H1 (cell line): Measurements from ENCODE around the gene IMPDH1. TPM values are rescaled to one million over a fixed set of nuclear protein-coding genes. Genes with fewer than 3 reads are reported as not detected.

Experiments
- ASH2L ChIP-seq: fragments of 200-600, 300-600 bp; sonication (generic); IDR thresholded peaks from one replicate; pipeline ENCODE4 v1.7.1; 2017; ENCODE audit warnings: low read length
- ATF3 ChIP-seq: IDR thresholded peaks from 2 replicates; pipeline ENCODE4 v1.6.1; 2011; ENCODE audit warnings: low read depth, mild to moderate bottlenecking, low read length; ENCODE audit not compliant: insufficient read depth
- CBX5 ChIP-seq: fragments of 300-800, 300-1000 bp; sonication (generic); IDR thresholded peaks from 2 replicates; pipeline ENCODE4 v1.7.1; 2016; ENCODE audit warnings: antibody characterized with exemption, low read length, low read depth
- CBX8 ChIP-seq: fragments of 300-800, 300-1000 bp; sonication (generic); IDR thresholded peaks from 2 replicates; pipeline ENCODE4 v1.7.1; 2016; ENCODE audit warnings: low read depth, low read length, borderline replicate concordance
- CEBPB ChIP-seq: IDR thresholded peaks from 2 replicates; pipeline ENCODE4 v1.6.1; 2012; ENCODE audit warnings: low read depth, low read length
- EGR1 ChIP-seq: IDR thresholded peaks from 2 replicates; pipeline ENCODE4 v1.6.1; 2011; ENCODE audit warnings: low read depth, low read length, borderline replicate concordance
- FOSL1 ChIP-seq: IDR thresholded peaks from 2 replicates; pipeline ENCODE4 v1.6.1; 2011; ENCODE audit warnings: mild to moderate bottlenecking, low read depth, low read length, moderate library complexity; ENCODE audit not compliant: insufficient read depth
- GTF2F1 ChIP-seq: IDR thresholded peaks from 2 replicates; pipeline ENCODE4 v1.6.1; 2012; ENCODE audit warnings: low read depth, low read length, improper control_type of control experiment, borderline replicate concordance
- HDAC2 ChIP-seq, 2 experiments: fragments of 300-600 bp in 1 of 2; sonication (generic) in 1 of 2; IDR thresholded peaks; 2 replicates each; pipeline ENCODE4 v1.6.1; 2011 to 2012; ENCODE audit warnings: low read depth in 2 of 2, low read length in 2 of 2, mild to moderate bottlenecking in 2 of 2, moderate library complexity in 2 of 2, borderline replicate concordance in 1 of 2, inconsistent platforms in 1 of 2
- HDAC6 ChIP-seq: IDR thresholded peaks from one replicate; pipeline ENCODE4 v1.7.1; 2012; ENCODE audit warnings: low read depth, mild to moderate bottlenecking, inconsistent platforms, low read length, moderate library complexity
- KDM4A ChIP-seq: IDR thresholded peaks from one replicate; pipeline ENCODE4 v1.7.1; 2012; ENCODE audit warnings: low read depth, mild to moderate bottlenecking, moderate library complexity, low read length, inconsistent platforms; ENCODE audit not compliant: severe bottlenecking
- MAX ChIP-seq: IDR thresholded peaks from 2 replicates; pipeline ENCODE4 v1.6.1; 2012; ENCODE audit warnings: inconsistent platforms
- PHF8 ChIP-seq: fragments of 200-600 bp; sonication (generic); conservative IDR thresholded peaks from 2 replicates; pipeline ENCODE4 v1.7.1; 2012; ENCODE audit warnings: low read depth, mild to moderate bottlenecking, inconsistent platforms, low read length, moderate library complexity
- POLR2A ChIP-seq, 2 experiments: IDR thresholded peaks; 1 replicate in 1 of 2; 2 replicates in 1 of 2; pipeline ENCODE4 v1.6.1; 2011; ENCODE audit warnings: low read depth in 2 of 2, low read length in 2 of 2, mild to moderate bottlenecking in 2 of 2; ENCODE audit errors: control extremely low read depth in 1 of 2
- POLR2AphosphoS5 ChIP-seq: IDR thresholded peaks from 2 replicates; pipeline ENCODE4 v1.6.1; 2011; ENCODE audit warnings: low read depth, low read length
- RXRA ChIP-seq: IDR thresholded peaks from 2 replicates; pipeline ENCODE4 v1.6.1; 2011; ENCODE audit warnings: low read depth, mild to moderate bottlenecking, low read length, moderate library complexity; ENCODE audit not compliant: insufficient read depth
- SIX5 ChIP-seq: IDR thresholded peaks from 2 replicates; pipeline ENCODE4 v1.6.1; 2011; ENCODE audit warnings: mild to moderate bottlenecking, low read depth, low read length
- SRF ChIP-seq: IDR thresholded peaks from 2 replicates; pipeline ENCODE4 v1.6.1; 2011; ENCODE audit warnings: mild to moderate bottlenecking, low read depth, low read length, moderate library complexity
- TAF1 ChIP-seq: IDR thresholded peaks from 2 replicates; pipeline ENCODE4 v1.6.1; 2011; ENCODE audit warnings: mild to moderate bottlenecking, low read depth, low read length
- TAF7 ChIP-seq: optimal IDR thresholded peaks from 2 replicates; pipeline ENCODE3; 2011; ENCODE audit warnings: low read depth, mild to moderate bottlenecking, inconsistent platforms, low read length, moderate library complexity, borderline replicate concordance
- polyA plus RNA-seq, 7 experiments: library from polyadenylated mRNA; depleted of rRNA in 3 of 7; stranded (reverse) in 5 of 7; unstranded in 2 of 7; fragments of >200 nt in 5 of 7; fragments of 200-250 nt in 2 of 7; gene quantifications; 1 replicate in 5 of 7; 2 replicates in 1 of 7; 4 replicates in 1 of 7; pipeline versions ENCODE4 v1.2.1 to v1.2.3, GENCODE V29; 2011 to 2013; ENCODE audit warnings: missing spikeins in 2 of 7, mixed read lengths in 2 of 7
- total RNA-seq: library from RNA; stranded (reverse); fragmentation: NEBNext Ultra II Directional; extraction: Animal tissue kit (Norgen Biotek cat#: 25700); gene quantifications from 2 replicates; pipeline ENCODE4 v1.2.1, GENCODE V29; 2021

The IMPDH1 gene
- total and polyA plus RNA-seq, 2 of the 8 experiments (the other 6 are each of a cell fraction or from before 2014, with no cell fraction given) = 45.8 TPM

GRCh38 chr7:128455543-128456254 is 45.9 kb upstream of the IMPDH1 start, which contains the start of gene HILPDA (continued):
- TF ChIP-seq MAX (peak; percentile 89), TAF1 (peak; percentile 87), HDAC6 (no peak), GTF2F1 (peak; percentile 93; the same call in 1 of the 2 replicates), EGR1 (peak; percentile 36; the same call in 1 of the 2 replicates), PHF8 (peak; percentile 82), TAF7 (peak; percentile 82), RXRA (no peak), POLR2A (IDR thresholded peaks at IDR 0.05; ENCODE audit: control extremely low read depth in 1 of 2, low read depth in 2 of 2, low read length in 2 of 2) (peak; percentile 86 to 96), CBX8 (no peak), KDM4A (peak; percentile 82), ASH2L (peak; percentile 70), SRF (no peak), CBX5 (no peak), HDAC2 (IDR thresholded peaks at IDR 0.05; ENCODE audit: borderline replicate concordance in 1 of 2, low read depth in 2 of 2, low read length in 2 of 2) (0 out of 4 replicates have a peak, but pooled peaks of 1 of the 2 experiments have one; percentile 67), SIX5 (no peak), FOSL1 (no peak), ATF3 (no peak), CEBPB (no peak), POLR2AphosphoS5 (peak; percentile 69)
